ENCODE measurements around the gene SFXN2.

Gene SFXN2

DNA sequence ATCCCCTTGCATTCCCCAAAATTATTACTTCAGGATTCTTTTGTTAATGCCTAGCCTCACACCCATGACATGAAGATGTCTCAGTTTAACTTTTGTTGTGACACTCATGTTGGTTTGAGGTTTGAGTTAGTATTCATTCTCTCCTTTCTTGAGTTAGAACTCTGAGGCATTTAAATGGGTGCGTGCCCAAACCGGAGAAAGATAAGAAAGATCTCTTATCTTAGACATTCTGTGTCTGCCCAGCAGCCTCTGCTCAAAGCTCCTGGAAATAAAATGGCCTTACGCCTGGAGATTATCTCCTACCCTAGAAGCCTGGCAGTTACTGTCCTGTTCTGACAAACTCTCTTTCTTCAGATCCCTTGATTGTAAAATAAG lies 55.7 kb downstream of the SFXN2 start:
- no peak overlapping the region for H3K9ac ChIP-seq
- no peaks in the 10 kb centered on the region for H3K36me3 ChIP-seq (ENCODE audit: control insufficient read depth, insufficient read depth, low read length)
- TF ChIP-seq, protein P1, sequence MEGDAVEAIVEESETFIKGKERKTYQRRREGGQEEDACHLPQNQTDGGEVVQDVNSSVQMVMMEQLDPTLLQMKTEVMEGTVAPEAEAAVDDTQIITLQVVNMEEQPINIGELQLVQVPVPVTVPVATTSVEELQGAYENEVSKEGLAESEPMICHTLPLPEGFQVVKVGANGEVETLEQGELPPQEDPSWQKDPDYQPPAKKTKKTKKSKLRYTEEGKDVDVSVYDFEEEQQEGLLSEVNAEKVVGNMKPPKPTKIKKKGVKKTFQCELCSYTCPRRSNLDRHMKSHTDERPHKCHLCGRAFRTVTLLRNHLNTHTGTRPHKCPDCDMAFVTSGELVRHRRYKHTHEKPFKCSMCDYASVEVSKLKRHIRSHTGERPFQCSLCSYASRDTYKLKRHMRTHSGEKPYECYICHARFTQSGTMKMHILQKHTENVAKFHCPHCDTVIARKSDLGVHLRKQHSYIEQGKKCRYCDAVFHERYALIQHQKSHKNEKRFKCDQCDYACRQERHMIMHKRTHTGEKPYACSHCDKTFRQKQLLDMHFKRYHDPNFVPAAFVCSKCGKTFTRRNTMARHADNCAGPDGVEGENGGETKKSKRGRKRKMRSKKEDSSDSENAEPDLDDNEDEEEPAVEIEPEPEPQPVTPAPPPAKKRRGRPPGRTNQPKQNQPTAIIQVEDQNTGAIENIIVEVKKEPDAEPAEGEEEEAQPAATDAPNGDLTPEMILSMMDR (IDR thresholded peaks at IDR 0.05) = no peak
- H2AFZ ChIP-seq = no peak overlapping the region
- no peaks in the 10 kb centered on the region for H3K9me3 ChIP-seq (ENCODE audit: control insufficient read depth, low read length)
- H3K4me3 ChIP-seq (ENCODE audit: low read depth, low read length) = no peak overlapping the region
- peak overlapping the region; percentile 20 for H3K4me2 ChIP-seq (ENCODE audit: low read length)
- H3K27ac ChIP-seq = peak overlapping the region; percentile 87
- peaks cover 68% of the 10 kb centered on the region for H3K4me1 ChIP-seq
- H3K79me2 ChIP-seq = peaks cover 59% of the 10 kb centered on the region
- no peaks in the 10 kb centered on the region for H3K27me3 ChIP-seq (ENCODE audit: control insufficient read depth, insufficient read depth, low read length)

DNA sequence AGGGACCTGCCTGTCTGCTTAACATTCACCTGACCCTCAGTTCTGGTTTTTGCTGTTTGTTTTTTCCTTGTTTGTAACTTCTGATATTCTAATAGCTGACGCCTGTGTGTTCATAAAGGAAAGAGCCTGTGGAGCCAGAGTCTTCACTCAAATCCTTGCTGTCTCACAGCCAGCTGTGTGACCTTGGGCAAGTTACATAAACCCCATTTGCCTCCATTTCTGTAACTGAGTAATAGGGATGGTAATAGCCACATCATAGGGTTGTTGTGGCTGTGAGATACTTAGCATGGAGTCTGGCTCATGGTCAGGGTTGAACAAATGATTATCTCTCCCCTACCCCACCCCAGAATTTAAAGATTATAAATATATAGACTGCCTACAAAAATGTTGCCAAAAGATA lies 56.4 kb downstream of the SFXN2 start:
- H3K4me2 ChIP-seq (ENCODE audit: low read length) = peak overlapping the region; percentile 29

DNA sequence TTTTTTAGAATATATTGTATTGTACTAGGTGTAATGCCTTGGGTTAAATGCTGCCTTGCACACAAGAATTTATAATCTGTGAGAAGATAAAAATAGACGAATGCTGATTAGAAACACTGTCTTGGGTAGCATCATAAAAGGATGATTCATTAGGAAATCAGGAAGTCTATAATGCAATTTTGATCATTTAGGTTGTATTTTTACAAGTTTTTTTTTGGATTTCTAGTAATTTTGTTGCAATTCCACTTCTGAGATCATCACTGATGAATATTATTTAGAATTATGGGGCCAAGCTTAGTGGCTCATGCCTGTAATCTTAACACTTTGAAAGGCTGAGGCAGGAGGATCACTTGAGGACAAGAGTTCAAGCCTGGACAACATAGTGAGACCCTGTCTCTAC lies 58.9 kb downstream of the SFXN2 start:
- no peak overlapping the region for H2AFZ ChIP-seq
- H3K36me3 ChIP-seq (ENCODE audit: control insufficient read depth, insufficient read depth, low read length) = no peaks in the 10 kb centered on the region
- peaks cover 50% of the 10 kb centered on the region for H3K79me2 ChIP-seq
- H3K4me2 ChIP-seq (ENCODE audit: low read length) = no peak overlapping the region
- H3K27ac ChIP-seq = peak overlapping the region; percentile 99
- no peak overlapping the region for H3K4me3 ChIP-seq (ENCODE audit: low read depth, low read length)
- TF ChIP-seq, protein P1 (IDR thresholded peaks at IDR 0.05) = no peak
- H3K9ac ChIP-seq = no peak overlapping the region
- H3K4me1 ChIP-seq = peaks cover 78% of the 10 kb centered on the region
- H3K9me3 ChIP-seq (ENCODE audit: control insufficient read depth, low read length) = no peaks in the 10 kb centered on the region
- no peaks in the 10 kb centered on the region for H3K27me3 ChIP-seq (ENCODE audit: control insufficient read depth, insufficient read depth, low read length)

More for the DNA sequence above, 56.4 kb downstream of the SFXN2 start:
- no peak overlapping the region for H3K4me3 ChIP-seq (ENCODE audit: low read depth, low read length)
- no peaks in the 10 kb centered on the region for H3K9me3 ChIP-seq (ENCODE audit: control insufficient read depth, low read length)
- H3K9ac ChIP-seq = no peak overlapping the region
- H2AFZ ChIP-seq = no peak overlapping the region
- peaks cover 52% of the 10 kb centered on the region for H3K79me2 ChIP-seq
- H3K27ac ChIP-seq = peak overlapping the region; percentile 87
- peaks cover 68% of the 10 kb centered on the region for H3K4me1 ChIP-seq
- H3K36me3 ChIP-seq (ENCODE audit: control insufficient read depth, insufficient read depth, low read length) = no peaks in the 10 kb centered on the region
- no peaks in the 10 kb centered on the region for H3K27me3 ChIP-seq (ENCODE audit: control insufficient read depth, insufficient read depth, low read length)
- TF ChIP-seq, protein P1 (IDR thresholded peaks at IDR 0.05) = no peak

DNA sequence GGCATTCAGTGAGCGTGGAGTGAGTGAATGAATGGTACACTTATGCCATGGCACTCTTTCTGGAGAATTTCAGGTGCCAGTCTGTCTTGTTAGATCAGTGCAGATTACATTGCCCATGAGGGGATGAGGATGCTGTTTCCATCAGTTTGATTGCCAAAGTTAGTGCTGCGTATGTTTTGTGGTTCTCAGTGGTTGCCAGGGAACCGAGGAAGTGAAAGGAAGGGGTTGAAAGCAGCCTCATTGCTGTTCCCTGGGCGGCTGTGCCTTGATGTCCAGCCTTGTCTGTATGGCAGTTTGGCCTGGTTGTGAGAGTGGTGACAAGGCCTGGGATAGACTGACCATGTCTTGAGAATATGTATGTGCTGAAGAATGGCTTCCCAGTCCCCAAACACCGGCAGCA lies 59.5 kb downstream of the SFXN2 start:
- Histone ChIP-seq H2AFZ (no peak overlapping the region), H3K27me3 (ENCODE audit: control insufficient read depth, insufficient read depth, low read length) (no peaks in the 10 kb centered on the region), H3K4me1 (peaks cover 82% of the 10 kb centered on the region), H3K36me3 (ENCODE audit: control insufficient read depth, insufficient read depth, low read length) (no peaks in the 10 kb centered on the region), H3K9ac (no peak overlapping the region), H3K4me2 (ENCODE audit: low read length) (peak overlapping the region; percentile 23), H3K4me3 (ENCODE audit: low read depth, low read length) (no peak overlapping the region), H3K79me2 (peaks cover 47% of the 10 kb centered on the region), H3K9me3 (ENCODE audit: control insufficient read depth, low read length) (no peaks in the 10 kb centered on the region), H3K27ac (peak overlapping the region; percentile 99)
- TF ChIP-seq, protein P1 (IDR thresholded peaks at IDR 0.05) = no peak

DNA sequence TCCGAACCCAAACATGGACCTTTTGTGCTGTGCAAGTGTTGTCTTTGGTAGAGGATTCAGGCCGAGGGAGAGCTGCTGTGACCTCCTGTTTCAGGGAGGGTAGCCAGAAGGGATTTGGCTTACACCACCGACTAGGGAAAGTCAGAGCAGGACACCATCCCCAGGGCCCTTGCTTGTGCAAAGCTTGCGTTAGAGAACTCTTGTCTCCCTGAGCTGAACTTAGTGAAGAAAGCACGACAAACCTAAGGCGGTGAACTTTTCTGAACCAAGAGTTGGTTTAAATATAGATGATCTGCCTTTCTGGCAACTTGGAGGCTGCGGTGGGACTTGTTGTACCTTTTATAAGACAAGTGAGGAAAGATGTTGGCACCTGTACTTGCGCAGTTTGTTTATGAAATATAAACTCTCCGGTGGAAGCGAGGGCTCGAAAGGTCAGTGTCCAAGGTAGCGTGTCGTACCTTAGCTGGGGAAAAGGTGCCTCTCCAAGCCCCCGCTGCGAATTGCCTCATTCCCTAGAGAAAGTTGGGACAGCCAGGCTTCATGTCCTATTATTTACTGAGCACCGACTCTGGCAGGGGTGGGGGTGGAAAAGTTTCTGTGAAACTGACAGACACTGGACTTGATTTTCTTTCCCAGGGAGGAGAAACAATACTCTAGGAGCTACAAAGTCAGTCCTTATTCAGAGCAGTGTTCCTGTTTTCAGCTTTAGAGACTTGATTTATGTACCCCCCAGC lies 60.9 kb downstream of the SFXN2 start:
- peaks cover 80% of the 10 kb centered on the region for H3K4me1 ChIP-seq

More for the DNA sequence above, 60.9 kb downstream of the SFXN2 start:
- Histone ChIP-seq H2AFZ (peak overlapping the region; percentile 34), H3K9me3 (ENCODE audit: control insufficient read depth, low read length) (no peaks in the 10 kb centered on the region), H3K36me3 (ENCODE audit: control insufficient read depth, insufficient read depth, low read length) (no peaks in the 10 kb centered on the region), H3K4me2 (ENCODE audit: low read length) (peak overlapping the region; percentile 70), H3K27me3 (ENCODE audit: control insufficient read depth, insufficient read depth, low read length) (no peaks in the 10 kb centered on the region), H3K4me3 (ENCODE audit: low read depth, low read length) (peak overlapping the region; percentile 50), H3K9ac (peak overlapping the region; percentile 25), H3K79me2 (peaks cover 36% of the 10 kb centered on the region), H3K27ac (peak overlapping the region; percentile 99)
- TF ChIP-seq, protein P1 (IDR thresholded peaks at IDR 0.05) = no peak
